Colonic mucosa (tissue), 4 donors: ENCODE measurements around the gene WWC1. TPM values are rescaled to one million over a fixed set of nuclear protein-coding genes. Genes with fewer than 3 reads are reported as not detected.

Experiments used
- DNase-seq: peaks from one replicate; pipeline ENCODE4 v3.0.0-alpha.2; 2020
- H3K27ac ChIP-seq: fragments of 200-600 bp; one replicate; pipeline ENCODE4 v1.8.0; 2021
- H3K27me3 ChIP-seq: fragments of 200-600 bp; one replicate; pipeline ENCODE4 v1.8.0; 2021
- H3K36me3 ChIP-seq: fragments of 200-600 bp; one replicate; pipeline ENCODE4 v1.8.0; 2021
- H3K4me1 ChIP-seq: fragments of 200-600 bp; one replicate; pipeline ENCODE4 v1.8.0; 2021; ENCODE audit warnings: mild to moderate bottlenecking
- H3K4me3 ChIP-seq: fragments of 200-600 bp; one replicate; pipeline ENCODE4 v1.8.0; 2021
- H3K9ac ChIP-seq, 2 donors: one replicate each; pipeline ENCODE4 v1.7.0; 2013; ENCODE audit warnings: control low read depth in 2 of 2, low read depth in 2 of 2, low read length in 2 of 2
- H3K9me3 ChIP-seq: fragments of 200-600 bp; one replicate; pipeline ENCODE4 v1.8.0; 2021
- intact Hi-C: fragments of 100-400 bp; cut with DNase I; formaldehyde crosslinking; loops from one replicate; pipeline ENCODE4 v1.14.1; 2022
- total RNA-seq, 2 donors: library from RNA; stranded (reverse); fragmentation: NEBNext Ultra II Directional in 1 of 2; extraction: Animal tissue kit (Norgen Biotek cat#: 25700) in 1 of 2; gene quantifications; one replicate each; pipeline ENCODE4 v1.2.1, GENCODE V29; 2021
- TF ChIP-seq, protein P1 (sequence below): fragments of 200-600 bp; IDR thresholded peaks from one replicate; pipeline ENCODE4 v1.8.0; 2022; ENCODE audit warnings: antibody characterized with exemption, mild to moderate bottlenecking
- donor health status: healthy.
- donor health status: DM: no; HTN: no; CAD: no.
- donor health status: DM: no; HTN: no; CAD: no.

The WWC1 gene
- total RNA-seq, 2 donors from 2014 or later, result 15.3 to 33.3 TPM

DNA sequence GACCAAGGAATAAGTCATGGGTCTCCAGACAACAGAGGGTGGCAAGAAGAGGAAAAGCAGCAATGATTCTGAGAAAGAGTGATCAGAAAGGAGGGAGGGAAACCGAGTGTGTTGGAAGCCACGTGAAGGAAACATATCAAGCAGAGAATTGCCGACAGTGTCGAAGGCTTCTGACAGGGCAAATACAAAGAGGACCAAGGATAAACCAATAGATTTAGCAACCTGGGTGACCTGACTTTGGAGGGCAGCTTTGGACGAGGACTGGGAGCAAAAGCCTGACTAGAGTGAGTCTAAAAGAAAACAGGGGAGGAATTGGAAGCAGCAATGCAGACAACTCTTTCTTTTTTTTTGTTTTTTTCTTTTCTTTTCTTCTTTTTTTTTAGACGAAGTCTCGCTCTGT is 83.8 kb downstream of the WWC1 start:
- DNase-seq, result no peak
- H3K9ac ChIP-seq, result no peak overlapping the region
- no peak overlapping the region for H3K4me3 ChIP-seq
- TF ChIP-seq, protein P1, sequence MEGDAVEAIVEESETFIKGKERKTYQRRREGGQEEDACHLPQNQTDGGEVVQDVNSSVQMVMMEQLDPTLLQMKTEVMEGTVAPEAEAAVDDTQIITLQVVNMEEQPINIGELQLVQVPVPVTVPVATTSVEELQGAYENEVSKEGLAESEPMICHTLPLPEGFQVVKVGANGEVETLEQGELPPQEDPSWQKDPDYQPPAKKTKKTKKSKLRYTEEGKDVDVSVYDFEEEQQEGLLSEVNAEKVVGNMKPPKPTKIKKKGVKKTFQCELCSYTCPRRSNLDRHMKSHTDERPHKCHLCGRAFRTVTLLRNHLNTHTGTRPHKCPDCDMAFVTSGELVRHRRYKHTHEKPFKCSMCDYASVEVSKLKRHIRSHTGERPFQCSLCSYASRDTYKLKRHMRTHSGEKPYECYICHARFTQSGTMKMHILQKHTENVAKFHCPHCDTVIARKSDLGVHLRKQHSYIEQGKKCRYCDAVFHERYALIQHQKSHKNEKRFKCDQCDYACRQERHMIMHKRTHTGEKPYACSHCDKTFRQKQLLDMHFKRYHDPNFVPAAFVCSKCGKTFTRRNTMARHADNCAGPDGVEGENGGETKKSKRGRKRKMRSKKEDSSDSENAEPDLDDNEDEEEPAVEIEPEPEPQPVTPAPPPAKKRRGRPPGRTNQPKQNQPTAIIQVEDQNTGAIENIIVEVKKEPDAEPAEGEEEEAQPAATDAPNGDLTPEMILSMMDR, result no peak
- H3K4me1 ChIP-seq, result no peaks in the 10 kb centered on the region
- no peak overlapping the region for H3K27ac ChIP-seq
- intact Hi-C loops, result no loop called here
- H3K9me3 ChIP-seq, result no peaks in the 10 kb centered on the region
- no peaks in the 10 kb centered on the region for H3K27me3 ChIP-seq
- no peaks in the 10 kb centered on the region for H3K36me3 ChIP-seq

- Histone ChIP-seq H3K9ac (no peak overlapping the region), H3K9me3 (no peaks in the 10 kb centered on the region), H3K27ac (no peak overlapping the region), H3K36me3 (no peaks in the 10 kb centered on the region), H3K4me1 (no peaks in the 10 kb centered on the region), H3K4me3 (no peak overlapping the region), H3K27me3 (no peaks in the 10 kb centered on the region)
- intact Hi-C loops, result no loop called here
- no peak for DNase-seq
- TF ChIP-seq, protein P1, result no peak
These were observed 86.1 kb downstream of the WWC1 start for GRCh38 chr5:168377525-168377924.

DNA sequence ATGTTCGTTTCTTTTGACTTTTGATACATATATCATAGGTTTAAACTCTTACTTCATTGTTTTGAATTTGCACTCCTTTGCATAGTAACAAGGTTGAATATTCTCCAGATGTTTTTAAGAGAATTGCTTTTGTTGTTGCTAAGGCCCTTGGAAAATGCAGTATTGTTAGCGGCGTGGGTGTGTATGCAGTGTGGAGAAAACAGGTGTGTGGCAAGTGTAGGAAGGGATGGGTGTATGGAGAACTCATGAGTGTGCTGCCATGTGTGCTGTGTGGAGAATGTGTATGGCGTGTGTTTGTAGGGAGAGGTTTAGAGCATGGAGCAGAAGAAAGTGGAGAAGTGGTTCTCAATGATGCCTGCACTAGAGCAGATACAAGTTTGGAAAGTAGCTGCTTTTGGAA is 87.3 kb downstream of the WWC1 start:
- Histone ChIP-seq H3K9ac (no peak overlapping the region), H3K36me3 (no peaks in the 10 kb centered on the region), H3K27me3 (no peaks in the 10 kb centered on the region), H3K4me1 (no peaks in the 10 kb centered on the region), H3K4me3 (no peak overlapping the region), H3K9me3 (no peaks in the 10 kb centered on the region), H3K27ac (no peak overlapping the region)
- TF ChIP-seq, protein P1, result no peak
- intact Hi-C loops, result no loop called here
- DNase-seq, result no peak

DNA sequence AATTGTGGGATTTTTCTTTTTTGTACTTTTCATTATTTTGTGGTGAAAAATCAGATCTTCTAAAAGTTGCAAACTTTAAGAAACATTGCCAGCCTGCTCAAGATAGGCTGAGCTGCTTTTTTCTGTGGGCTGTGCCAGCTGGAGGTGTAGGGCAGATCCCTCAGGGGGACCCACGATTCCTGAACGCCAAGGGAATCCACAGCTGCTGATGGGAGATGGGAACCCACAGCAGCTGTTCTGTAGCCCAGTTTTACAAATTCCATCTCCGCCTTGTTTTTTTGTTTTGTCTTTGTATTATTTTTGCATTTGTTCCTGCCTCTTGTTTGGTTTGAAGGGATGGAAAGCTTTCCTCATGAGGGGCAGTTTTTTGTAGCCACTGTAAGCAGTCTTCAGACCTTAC is 91.0 kb downstream of the WWC1 start:
- Histone ChIP-seq H3K4me3 (no peak overlapping the region), H3K9me3 (no peaks in the 10 kb centered on the region), H3K27me3 (no peaks in the 10 kb centered on the region), H3K4me1 (no peaks in the 10 kb centered on the region), H3K27ac (no peak overlapping the region), H3K36me3 (no peaks in the 10 kb centered on the region), H3K9ac (no peak overlapping the region)
- no peak for DNase-seq
- TF ChIP-seq, protein P1, result no peak
- intact Hi-C loops, result no loop called here

- Histone ChIP-seq H3K4me3 (no peak overlapping the region), H3K4me1 (no peaks in the 10 kb centered on the region), H3K36me3 (no peaks in the 10 kb centered on the region), H3K9me3 (no peaks in the 10 kb centered on the region), H3K9ac (no peak overlapping the region), H3K27me3 (no peaks in the 10 kb centered on the region), H3K27ac (no peak overlapping the region)
- DNase-seq, result no peak
- TF ChIP-seq, protein P1, result no peak
- intact Hi-C loops, result no loop called here
These were observed 99.0 kb downstream of the WWC1 start for GRCh38 chr5:168390491-168390890.

DNA sequence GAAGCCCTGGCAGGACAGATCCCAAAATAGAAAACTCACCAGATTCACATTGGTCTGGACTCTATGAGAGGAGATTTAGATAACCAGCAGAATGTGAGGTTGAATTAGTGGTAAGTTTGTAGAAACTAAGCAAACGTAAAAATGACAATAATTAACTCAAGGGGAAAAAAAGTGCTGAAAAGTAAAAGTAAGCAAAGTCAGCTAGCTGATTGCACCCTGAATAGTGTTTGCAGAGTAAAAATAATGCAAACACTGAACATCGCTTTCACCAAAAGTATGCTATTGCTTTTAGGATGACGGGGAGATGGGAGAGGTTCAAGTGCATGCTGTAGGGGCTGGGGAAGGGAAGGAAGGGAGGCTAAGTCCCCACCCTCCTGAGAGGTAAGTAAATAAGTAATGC is 102.3 kb downstream of the WWC1 start:
- Histone ChIP-seq H3K4me3 (no peak overlapping the region), H3K9me3 (no peaks in the 10 kb centered on the region), H3K9ac (no peak overlapping the region), H3K27me3 (no peaks in the 10 kb centered on the region), H3K4me1 (no peaks in the 10 kb centered on the region), H3K27ac (no peak overlapping the region), H3K36me3 (no peaks in the 10 kb centered on the region)
- intact Hi-C loops, result no loop called here
- TF ChIP-seq, protein P1, result no peak
- DNase-seq, result no peak
